A549 treated with AZD2906 at 1 μM for 4 hours (cell line): ENCODE results near the gene ADGRG1. TPM values are rescaled to one million over a fixed set of nuclear protein-coding genes. Genes with fewer than 3 reads are reported as not detected.

Source experiments
- total RNA-seq: library from RNA; stranded (reverse); fragments of 200-300 nt; extraction: Qiagen RNA extraction; gene quantifications from 5 replicates; pipeline ENCODE4 v1.2.3, GENCODE V29; 2022

ADGRG1 gene
- total RNA-seq, result 148 to 205 TPM (median 174 TPM) in 5 replicates

GRCh38 chr16:57628008-57628781, at the start of gene ADGRG1:
ADGRG1 (plus strand) TSS chr16:57628630; CDS start chr16:57650288, 21,658 bp downstream.

GRCh38 chr16:57668263-57668571, 39.8 kb downstream of the ADGRG1 start, which contains the start of gene ADGRG3:
ADGRG3 (plus strand) TSS chr16:57668306; CDS start chr16:57668348, 42 bp downstream.

GRCh38 chr16:57694725-57695679, 66.6 kb downstream of the ADGRG1 start, which contains the start of gene DRC7:
DRC7 (plus strand) TSS chr16:57694806; CDS start chr16:57697950, 3,144 bp downstream.

Other genes with a start within 250 kb of the ADGRG1 start
- gene CCL17, start 223.9 kb upstream of the ADGRG1 start, total RNA-seq, result not detected in 5 replicates
- gene CIAPIN1, start 181.2 kb upstream of the ADGRG1 start, total RNA-seq, result 70.7 to 96.2 TPM (median 72.4 TPM) in 5 replicates
- gene COQ9, start 181.2 kb upstream of the ADGRG1 start, total RNA-seq, result 40.3 to 51.4 TPM (median 49.7 TPM) in 5 replicates
- 105 to 193 TPM (median 108 TPM) in 5 replicates for gene POLR2C, start 166.0 kb upstream of the ADGRG1 start, total RNA-seq
- gene DOK4, start 142.1 kb upstream of the ADGRG1 start, total RNA-seq, result 29.0 to 38.7 TPM (median 36.9 TPM) in 5 replicates
- 5.9 to 9.3 TPM (median 8.4 TPM) in 5 replicates for gene CCDC102A, start 92.1 kb upstream of the ADGRG1 start, total RNA-seq
- 0.03 to 0.07 TPM (median 0.06 TPM) in 5 replicates for gene ADGRG5, start 86.0 kb upstream of the ADGRG1 start, total RNA-seq
- gene ADGRG3, start 39.7 kb downstream of the ADGRG1 start, total RNA-seq, result 0.44 to 0.69 TPM (median 0.66 TPM) in 5 replicates
- gene DRC7, start 66.2 kb downstream of the ADGRG1 start, total RNA-seq, result 0.07 to 0.21 TPM (median 0.08 TPM) in 4 of 5 replicates, not detected in the other
- gene KATNB1, start 107.1 kb downstream of the ADGRG1 start, total RNA-seq, result 15.1 to 20.1 TPM (median 17.3 TPM) in 5 replicates
- gene KIFC3, start 173.9 kb downstream of the ADGRG1 start, total RNA-seq, result 111 to 139 TPM (median 132 TPM) in 5 replicates